HG03103 (cell line): ENCODE measurements around the gene MRPS15.
"Not testable (repeated sequence)": the region's sequence is repeated elsewhere in the genome, so short reads cannot be mapped to it uniquely, and the experiment has no call there.

Experiments used
- ATAC-seq: cut with Tn5 transposase; IDR thresholded peaks from one replicate; pipeline ENCODE4 v1.9.1; 2021; ENCODE audit warnings: low read depth; ENCODE audit not compliant: unreplicated experiment

MRPS15 gene

DNA sequence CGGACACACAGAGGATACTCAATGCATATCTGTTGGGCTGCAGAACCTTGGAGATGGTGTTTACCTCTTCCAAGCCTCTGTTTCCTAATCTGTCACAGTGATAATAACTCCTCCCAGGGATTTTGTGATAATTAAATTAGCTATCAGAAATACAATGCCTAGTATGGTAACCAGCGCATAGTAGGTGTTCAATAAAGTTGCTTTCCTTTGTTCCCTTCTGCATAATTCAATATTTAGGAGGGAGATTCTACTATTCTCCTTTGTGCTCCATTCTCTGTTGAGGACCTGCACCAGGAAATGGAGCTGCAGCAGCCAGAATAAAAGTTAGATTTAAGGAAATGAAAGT is 21.9 kb upstream of the MRPS15 start:
- ATAC-seq = no peak

GRCh38 chr1:36484099-36484498 is 19.9 kb upstream of the MRPS15 start:
- ATAC-seq = no peak

GRCh38 chr1:36482724-36483388 is 18.7 kb upstream of the MRPS15 start, which contains the start of gene CSF3R:
Gene CSF3R (minus strand): TSS chr1:36482913. CDS start chr1:36479496, 3,417 bp downstream.
- no peak for ATAC-seq

DNA sequence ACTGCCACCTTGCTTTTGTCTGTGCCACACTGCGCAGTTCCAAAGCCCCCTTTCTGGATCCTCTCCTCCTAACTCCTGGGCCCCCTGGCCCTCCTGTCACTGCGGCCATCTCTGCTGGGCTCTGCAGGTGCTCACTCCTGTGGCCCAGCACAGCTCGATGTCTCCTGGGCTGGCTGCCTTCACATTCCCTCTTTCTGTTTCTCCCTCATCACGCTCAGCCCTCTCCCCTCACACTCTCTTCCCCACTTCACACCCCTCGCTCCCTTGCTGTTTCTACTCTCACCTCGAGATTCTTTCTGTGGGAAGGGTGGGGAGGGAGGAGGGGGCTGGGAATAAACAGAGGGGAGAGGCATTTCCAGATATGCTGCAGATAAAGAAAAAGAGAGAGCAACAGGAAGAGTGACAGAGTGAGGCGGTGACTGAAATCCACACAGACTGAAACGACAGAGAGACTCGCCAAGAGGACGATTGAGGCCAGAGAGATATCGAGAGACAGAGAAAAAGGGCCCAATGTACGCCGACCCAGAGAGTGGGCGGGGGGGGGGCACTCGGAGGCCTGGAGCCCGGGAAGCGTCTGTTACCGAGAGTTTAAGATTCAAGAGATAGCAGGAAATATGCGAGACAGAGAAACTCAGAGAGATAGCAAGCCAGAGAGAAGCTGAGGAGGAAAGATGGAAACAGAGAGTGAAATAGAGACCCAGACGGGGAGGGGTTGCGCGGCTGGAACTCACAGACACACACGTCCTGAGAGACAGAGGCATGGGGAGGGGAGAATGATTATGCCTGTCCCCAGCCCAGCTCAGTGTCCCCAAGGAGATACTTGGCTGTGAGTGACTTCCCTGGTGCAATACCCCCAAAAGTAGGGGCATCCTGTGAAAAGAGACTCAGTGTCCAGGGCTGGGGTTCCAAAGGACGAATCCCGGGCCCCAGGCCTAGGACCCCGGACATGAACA is 17.9 kb upstream of the MRPS15 start:
- ATAC-seq = no peak

DNA sequence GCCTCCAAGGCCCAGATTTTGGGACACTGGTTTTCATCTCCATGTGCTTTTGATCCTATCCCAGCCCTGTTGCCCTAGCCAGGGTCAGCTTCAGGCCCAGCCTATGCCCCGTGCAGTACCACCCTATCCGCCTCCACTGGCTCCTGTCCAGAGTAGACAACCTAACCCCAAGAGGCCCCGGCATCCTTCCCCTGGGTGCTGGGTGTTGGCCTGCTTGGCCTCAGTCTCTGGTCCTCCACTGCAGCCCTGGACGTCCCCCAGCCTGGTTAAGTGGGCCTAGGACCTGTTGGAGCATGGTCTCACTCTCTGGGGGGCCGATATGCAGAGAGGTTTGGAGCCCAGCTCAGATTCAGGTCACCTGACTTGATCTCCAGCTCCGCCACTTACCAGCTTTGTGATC is 16.9 kb upstream of the MRPS15 start:
- ATAC-seq = no peak

- no peak for ATAC-seq
These were observed 16.0 kb upstream of the MRPS15 start for GRCh38 chr1:36480161-36480560.

DNA sequence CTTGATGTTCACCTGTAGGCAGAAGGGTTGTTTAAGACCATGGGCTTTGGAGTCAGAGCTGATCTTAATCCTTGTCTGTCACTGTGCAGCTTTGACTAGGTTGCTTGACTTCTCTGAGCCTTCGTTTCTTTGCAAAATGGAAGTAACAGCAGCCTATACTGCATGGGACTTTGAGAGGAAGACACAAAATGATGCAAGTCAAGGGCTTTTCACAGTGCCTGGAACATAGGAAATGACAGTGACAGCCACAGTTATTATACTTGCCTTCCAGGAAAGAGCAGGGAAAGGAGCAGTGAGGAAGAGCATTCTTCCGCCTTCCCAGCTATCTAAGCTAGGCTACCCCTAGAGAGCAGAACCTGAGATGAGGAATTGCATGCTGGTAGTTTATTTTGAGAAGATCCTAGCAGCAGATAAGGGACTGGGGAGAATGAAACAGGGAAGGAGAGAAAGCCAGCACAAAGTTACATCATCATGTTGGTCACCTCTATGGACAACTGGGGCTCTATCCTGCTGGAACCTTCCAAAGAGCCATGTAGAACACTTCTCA is 15.4 kb upstream of the MRPS15 start:
- ATAC-seq = no peak

DNA sequence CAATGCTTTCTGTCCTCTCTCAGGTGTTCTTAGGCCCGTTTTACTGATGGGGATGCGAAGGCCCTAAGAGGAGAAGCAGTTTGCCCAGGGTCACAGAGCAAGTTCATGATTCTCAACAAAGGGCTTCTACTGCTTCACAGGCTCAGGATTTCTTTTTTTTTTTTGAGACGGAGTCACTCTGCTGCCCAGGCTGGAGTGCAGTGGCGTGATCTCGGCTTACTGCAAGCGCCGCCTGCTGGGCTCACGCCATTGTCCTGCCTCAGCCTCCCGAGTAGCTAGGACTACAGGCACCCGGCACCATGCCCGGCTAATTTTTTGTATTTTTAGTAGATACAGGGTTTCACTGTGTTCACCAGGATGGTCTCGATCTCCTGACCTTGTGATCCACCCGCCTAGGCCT is 13.4 kb upstream of the MRPS15 start:
- ATAC-seq = not testable (repeated sequence)

DNA sequence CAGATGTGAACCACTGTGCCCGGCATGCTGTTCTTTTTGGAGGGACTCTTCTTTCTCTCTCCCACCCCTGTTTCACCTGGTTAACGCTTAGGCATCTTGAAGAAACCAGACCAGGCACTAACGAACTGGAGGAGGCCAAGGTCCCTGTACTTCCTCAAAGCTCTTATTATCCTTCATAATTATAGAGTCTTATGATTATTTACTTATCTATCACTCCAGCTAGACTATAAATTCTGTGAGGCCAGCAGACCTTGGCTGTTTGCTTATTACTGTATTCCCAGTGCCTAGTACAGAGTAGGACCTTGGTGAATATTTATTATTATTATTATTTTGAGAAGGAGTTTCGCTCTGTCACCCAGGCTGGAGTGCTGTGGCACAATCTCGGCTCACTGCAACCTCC is 12.8 kb upstream of the MRPS15 start:
- ATAC-seq = no peak

- no peak for ATAC-seq
These were observed 11.9 kb upstream of the MRPS15 start for GRCh38 chr1:36475910-36476604.

DNA sequence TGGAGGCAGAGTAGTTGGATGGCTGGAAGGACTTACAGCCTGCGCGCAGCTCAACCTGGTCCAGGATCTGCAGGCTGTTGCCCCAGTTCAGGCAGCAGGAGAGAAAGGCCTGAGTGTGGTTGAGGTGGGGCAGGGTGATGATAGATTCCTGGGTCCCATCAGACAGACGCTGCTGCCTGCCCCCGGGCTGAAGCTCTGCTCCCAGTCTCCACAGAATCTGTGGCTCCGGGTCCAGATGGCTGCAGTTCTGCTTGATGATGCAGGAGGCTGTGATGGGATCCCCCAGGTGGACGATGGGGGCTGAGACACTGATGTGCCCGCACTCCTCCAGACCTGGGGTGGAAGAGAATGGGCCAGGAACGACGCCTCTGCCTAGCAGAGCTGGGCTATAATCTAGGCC is 11.2 kb upstream of the MRPS15 start:
- ATAC-seq = no peak

DNA sequence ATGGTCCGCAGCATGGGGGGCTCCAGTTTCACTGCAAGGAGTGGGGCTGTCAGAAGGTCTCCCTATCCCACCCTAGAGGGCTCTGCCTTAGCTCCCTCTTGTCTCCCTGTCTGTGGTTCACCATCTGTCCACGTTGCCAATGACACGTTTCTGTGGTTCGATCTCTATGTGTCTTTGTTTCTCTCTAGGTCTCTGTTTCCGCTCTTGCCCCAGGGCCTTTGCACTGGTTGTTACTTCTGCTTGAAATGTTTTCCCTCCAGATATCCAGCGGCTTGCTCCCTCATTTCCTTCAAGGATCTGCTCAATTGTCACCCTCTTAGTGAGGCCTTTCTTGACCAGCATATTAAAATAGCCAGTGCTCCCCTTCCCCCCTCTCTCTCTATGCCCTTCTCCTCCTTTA is 8.5 kb upstream of the MRPS15 start:
- no peak for ATAC-seq

GRCh38 chr1:36471830-36472641 is 7.9 kb upstream of the MRPS15 start:
- no peak for ATAC-seq

GRCh38 chr1:36469163-36469562 is 5.0 kb upstream of the MRPS15 start:
- no peak for ATAC-seq

GRCh38 chr1:36467700-36468455 is 3.7 kb upstream of the MRPS15 start:
- ATAC-seq = no peak

DNA sequence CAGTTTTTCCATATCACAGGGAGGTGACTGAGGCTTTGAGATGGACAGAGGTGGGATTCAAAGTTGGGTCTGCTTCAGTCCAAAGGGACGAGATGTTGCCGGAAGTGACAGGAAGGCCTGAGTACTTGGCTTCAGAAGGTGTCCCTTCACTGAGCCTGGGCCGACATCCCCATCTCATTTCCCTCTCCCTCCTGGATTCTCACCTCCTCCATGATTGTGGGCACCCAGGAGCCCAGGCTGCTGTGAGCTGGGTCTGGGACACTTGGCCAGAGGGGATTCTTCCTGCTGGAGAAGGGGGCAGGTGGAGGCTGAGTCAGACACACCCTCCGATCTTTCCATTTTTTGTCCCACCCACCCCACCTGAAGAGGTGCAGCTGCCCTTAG is 2.8 kb upstream of the MRPS15 start:
- no peak for ATAC-seq

DNA sequence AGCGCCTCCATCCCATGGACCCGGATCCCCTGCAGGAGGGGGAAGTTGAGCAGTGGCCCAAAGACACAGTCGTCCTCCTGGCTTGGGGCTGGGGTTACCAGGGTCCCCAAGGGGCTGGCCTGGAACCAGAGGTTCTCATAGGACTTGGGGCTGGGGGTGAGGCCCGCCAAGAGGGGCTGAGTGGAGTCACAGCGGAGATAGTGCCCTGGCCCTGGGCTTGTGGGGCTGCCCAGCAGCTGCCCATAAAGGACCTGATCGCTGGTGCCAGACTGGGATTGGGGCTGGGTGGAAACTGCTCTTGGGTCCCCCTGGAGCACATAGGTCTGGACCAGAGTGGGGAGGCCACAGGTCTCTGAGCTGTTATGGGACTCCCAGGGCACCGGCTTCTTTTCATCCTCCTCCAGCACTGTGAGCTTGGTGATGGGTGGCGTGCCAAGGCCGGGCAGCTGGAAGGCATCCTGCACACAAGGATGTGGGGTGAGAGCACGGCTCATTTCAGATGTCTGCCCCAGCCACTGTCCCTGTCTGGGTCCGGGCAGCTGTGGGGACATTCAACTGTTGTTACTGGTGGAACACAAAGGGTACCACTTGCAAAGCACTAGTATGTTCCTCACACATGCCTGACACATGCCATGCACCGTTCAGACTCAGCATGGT is 2.3 kb upstream of the MRPS15 start:
- ATAC-seq = no peak

DNA sequence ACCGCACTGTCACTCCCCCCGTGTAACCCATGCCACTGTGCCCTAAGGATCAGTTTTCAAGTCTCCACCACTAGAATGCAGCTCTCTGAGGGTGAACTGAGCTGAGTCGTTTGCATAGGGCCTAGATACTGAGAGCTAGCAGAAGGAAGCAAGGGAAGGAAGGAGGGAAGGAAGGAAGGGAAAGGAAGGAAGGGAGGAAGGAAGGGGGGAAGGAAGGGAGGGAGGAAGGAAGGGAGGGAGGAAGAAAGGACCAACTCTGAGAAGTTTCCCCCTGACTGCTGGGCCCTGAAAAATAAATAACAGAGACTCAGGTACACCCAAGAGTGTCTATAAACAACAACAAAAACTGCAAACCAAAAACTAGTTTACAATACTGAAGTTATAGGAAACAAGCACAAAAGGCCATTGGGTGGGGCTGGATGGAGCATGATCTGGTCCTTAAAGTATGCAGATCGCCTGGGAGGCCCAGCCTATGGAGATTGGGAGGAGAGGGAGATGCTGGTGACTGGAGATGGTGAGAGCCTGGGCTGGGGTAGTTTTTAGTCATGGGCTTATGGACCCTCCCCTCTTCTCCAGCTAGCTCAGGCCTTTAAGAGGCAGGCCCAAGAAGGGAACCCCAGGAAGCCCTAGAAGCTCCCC is 1.7 kb upstream of the MRPS15 start:
- ATAC-seq = no peak
